ENCODE data around the gene UGDH. TPM values are rescaled to one million over a fixed set of nuclear protein-coding genes. Genes with fewer than 3 reads are reported as not detected.

UGDH gene
- total RNA-seq, 1 experiment from 2014 or later: 104 TPM

GRCh38 chr4:39521253-39521919 lies 5.9 kb downstream of the UGDH start:
- no peaks in the 10 kb centered on the region for H3K27me3 Mint-ChIP-seq (ENCODE audit: low read depth)

More at GRCh38 chr4:39521253-39521919, 5.9 kb downstream of the UGDH start:
- H3K79me1 ChIP-seq (ENCODE audit: insufficient read depth, low read depth, low read length, poor library complexity, severe bottlenecking): no peaks in the 10 kb centered on the region
- peaks cover 3% of the 10 kb centered on the region for H3K23me2 ChIP-seq (ENCODE audit: insufficient read length, low read depth, low read length, poor library complexity, severe bottlenecking)
- no peak overlapping the region for H3K23ac ChIP-seq (ENCODE audit: insufficient read length, low read depth, low read length)
- no peak overlapping the region for H4K91ac ChIP-seq (ENCODE audit: insufficient read length, low read depth, low read length)
- H3T11ph ChIP-seq (ENCODE audit: low read length): no peak overlapping the region
- H3K36me3 Mint-ChIP-seq (ENCODE audit: insufficient read depth in 1 of 3, low read depth in 3 of 3): peaks cover 7 to 31% (median 22%) of the 10 kb centered on the region in 3 experiments; a peak in 6 of 7 replicates
- no peak overlapping the region for H3K27ac Mint-ChIP-seq
- H4K20me1 ChIP-seq (ENCODE audit: control insufficient read depth, insufficient read depth, insufficient read length): no peaks in the 10 kb centered on the region
- no peak overlapping the region for H3K4me2 ChIP-seq (ENCODE audit: insufficient read depth, insufficient read length, low read length)
- WGBS (ENCODE audit: extremely low coverage, insufficient read length, low lambda C conversion rate): no CpG with 5 or more reads among the region's 5 CpGs
- H3K4ac ChIP-seq (ENCODE audit: low read depth, low read length): no peak overlapping the region
- H2BK20ac ChIP-seq (ENCODE audit: low read depth, low read length, poor library complexity, severe bottlenecking): no peak overlapping the region
- no peak overlapping the region for H3K14ac ChIP-seq (ENCODE audit: insufficient read depth, low read length)
- peaks cover 8 to 9% of the 10 kb centered on the region in 2 experiments; a peak in 3 of 4 replicates for H3K4me1 Mint-ChIP-seq
- no peak overlapping the region for H2AFZ ChIP-seq (ENCODE audit: low read length)
- TF ChIP-seq CTCF (conservative IDR thresholded peaks at IDR 0.05): no peak
- no peak overlapping the region for H2BK12ac ChIP-seq (ENCODE audit: insufficient read length, low read depth, low read length)
- no peak overlapping the region for H2BK15ac ChIP-seq (ENCODE audit: low read depth, low read length)
- no peak overlapping the region for H4K8ac ChIP-seq (replicated peaks; ENCODE audit: insufficient read length, low read depth, low read length)
- no peak overlapping the region for H2BK120ac ChIP-seq (ENCODE audit: low read depth, low read length, poor library complexity, severe bottlenecking)
- no peaks in the 10 kb centered on the region for H3K9me3 ChIP-seq (ENCODE audit: control insufficient read depth, low read depth, low read length)
- DNase-seq: no peak
- no peak overlapping the region for H3K18ac ChIP-seq (ENCODE audit: insufficient read length, low read depth, low read length)
- no peaks in the 10 kb centered on the region for H3K4me1 ChIP-seq (ENCODE audit: insufficient read depth, low read length)
- no peak overlapping the region for H2BK5ac ChIP-seq (ENCODE audit: insufficient read length, low read length)
- no peak overlapping the region for H3K4me3 Mint-ChIP-seq
- no peaks in the 10 kb centered on the region for H3K27me3 ChIP-seq (ENCODE audit: insufficient read depth, low read length)
- H3K9ac ChIP-seq (ENCODE audit: extremely low read depth, insufficient read length, low read length): no peak overlapping the region
- H4K5ac ChIP-seq (ENCODE audit: insufficient read length, low read depth, low read length): no peak overlapping the region
- H3K56ac ChIP-seq (ENCODE audit: insufficient read length, low read depth, low read length): no peak overlapping the region
- H3K9me3 Mint-ChIP-seq: no peaks in the 10 kb centered on the region
- H2AK5ac ChIP-seq (ENCODE audit: insufficient read length, low read length): no peak overlapping the region
- no peak overlapping the region for H3K27ac ChIP-seq (ENCODE audit: insufficient read length, low read depth, low read length)
- H3K79me2 ChIP-seq (ENCODE audit: insufficient read depth, low read length): peaks cover 7% of the 10 kb centered on the region; the same call in 1 of the 2 replicates
